Left forelimb (tissue), 1 donor: ENCODE data around the gene CORO7.
"Not testable (repeated sequence)": the region's sequence is repeated elsewhere in the genome, so short reads cannot be mapped to it uniquely, and the experiment has no call there.

Experiments
- DNase-seq: peaks from one replicate; pipeline ENCODE4 v3.0.0-alpha.2; 2018; ENCODE audit warnings: low spot score

The CORO7 gene

GRCh38 chr16:4336701-4337539, 79.5 kb downstream of the CORO7 start:
- no peak for DNase-seq

DNA sequence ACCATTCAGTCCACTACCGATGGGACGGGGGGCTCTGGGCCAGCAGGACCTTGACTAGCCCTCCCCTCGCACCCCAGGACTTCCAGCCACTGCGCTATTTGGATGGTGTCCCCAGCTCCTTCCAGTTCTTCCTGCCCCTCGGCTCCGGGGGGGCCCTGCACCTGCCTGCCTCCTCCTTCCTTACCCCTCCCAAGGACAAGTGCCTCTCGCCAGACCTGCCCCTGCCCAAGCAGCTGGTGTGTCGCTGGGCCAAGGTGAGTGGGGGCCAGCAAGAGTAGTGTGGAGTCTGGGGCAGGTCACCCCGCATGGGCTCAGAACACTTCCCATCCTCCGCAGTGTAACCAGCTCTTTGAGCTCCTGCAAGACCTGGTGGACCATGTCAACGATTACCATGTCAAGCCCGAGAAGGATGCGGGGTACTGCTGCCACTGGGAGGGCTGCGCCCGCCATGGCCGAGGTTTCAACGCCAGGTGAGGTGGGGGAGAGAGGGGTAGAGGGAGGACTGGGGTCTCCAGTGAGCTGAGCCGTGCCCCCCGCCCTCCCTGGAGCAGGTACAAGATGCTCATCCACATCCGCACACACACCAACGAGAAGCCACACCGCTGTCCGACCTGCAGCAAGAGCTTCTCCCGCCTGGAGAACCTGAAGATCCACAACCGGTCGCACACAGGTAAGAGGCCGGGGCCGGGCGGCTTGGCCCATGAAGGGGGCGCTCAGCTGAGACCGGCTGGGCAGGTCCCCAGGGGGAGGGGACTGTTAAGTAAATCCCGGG, 81.5 kb downstream of the CORO7 start:
- DNase-seq: no peak

DNA sequence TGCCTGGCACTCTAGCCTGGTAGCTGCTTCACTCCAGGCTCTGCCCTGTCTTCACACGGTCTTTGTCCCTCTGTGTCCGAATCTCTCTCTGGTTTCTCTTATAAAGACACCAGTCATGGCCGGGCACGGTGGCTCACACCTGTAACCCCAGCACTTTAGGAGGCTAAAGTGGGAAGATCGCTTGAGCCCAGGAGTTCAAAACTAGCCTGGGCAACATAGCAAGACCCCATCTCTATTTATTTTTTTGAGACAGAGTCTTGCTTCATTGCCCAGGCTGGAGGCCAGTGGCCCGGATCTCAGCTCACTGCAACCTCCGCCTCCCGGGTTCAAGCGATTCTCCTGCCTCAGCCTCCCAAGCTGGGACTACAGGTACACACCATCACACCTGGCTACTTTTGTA, 82.7 kb downstream of the CORO7 start:
- DNase-seq: not testable (repeated sequence)

- no peak for DNase-seq
Observed at GRCh38 chr16:4333308-4333638, 83.1 kb downstream of the CORO7 start.

GRCh38 chr16:4332623-4333307, 83.6 kb downstream of the CORO7 start:
- DNase-seq: no peak

GRCh38 chr16:4332083-4332482, 84.3 kb downstream of the CORO7 start:
- no peak for DNase-seq

DNA sequence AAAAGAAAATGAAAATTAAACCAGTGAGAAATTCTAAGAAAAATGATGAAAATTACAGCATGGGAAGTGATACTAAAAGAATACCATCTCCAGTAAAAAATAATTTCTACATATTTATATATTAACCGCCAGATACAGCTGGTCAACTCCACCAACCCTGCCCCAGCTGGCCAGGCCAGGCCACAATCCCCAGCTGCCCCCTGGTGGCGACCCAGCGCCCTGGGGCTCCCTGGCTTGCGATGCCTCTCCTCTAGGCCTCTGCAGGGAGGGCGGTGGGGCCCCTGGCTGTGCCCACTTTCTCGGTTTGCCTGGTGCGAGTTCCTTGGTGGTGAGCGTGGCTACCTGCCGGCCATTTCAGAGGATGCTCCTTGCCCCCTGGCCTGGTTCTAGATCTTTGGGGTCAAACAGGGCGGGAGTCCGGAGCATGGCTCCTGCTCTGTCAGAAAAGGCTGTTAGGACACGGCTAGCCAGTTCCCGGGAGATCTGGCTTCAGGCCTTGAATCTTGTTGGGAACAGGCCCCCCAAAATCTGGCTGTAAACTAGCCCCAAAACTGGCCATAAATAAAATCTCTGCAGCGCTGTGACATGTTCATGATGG, 86.0 kb downstream of the CORO7 start:
- no peak for DNase-seq

- DNase-seq: no peak
Observed at GRCh38 chr16:4328782-4329775, 87.3 kb downstream of the CORO7 start.

DNA sequence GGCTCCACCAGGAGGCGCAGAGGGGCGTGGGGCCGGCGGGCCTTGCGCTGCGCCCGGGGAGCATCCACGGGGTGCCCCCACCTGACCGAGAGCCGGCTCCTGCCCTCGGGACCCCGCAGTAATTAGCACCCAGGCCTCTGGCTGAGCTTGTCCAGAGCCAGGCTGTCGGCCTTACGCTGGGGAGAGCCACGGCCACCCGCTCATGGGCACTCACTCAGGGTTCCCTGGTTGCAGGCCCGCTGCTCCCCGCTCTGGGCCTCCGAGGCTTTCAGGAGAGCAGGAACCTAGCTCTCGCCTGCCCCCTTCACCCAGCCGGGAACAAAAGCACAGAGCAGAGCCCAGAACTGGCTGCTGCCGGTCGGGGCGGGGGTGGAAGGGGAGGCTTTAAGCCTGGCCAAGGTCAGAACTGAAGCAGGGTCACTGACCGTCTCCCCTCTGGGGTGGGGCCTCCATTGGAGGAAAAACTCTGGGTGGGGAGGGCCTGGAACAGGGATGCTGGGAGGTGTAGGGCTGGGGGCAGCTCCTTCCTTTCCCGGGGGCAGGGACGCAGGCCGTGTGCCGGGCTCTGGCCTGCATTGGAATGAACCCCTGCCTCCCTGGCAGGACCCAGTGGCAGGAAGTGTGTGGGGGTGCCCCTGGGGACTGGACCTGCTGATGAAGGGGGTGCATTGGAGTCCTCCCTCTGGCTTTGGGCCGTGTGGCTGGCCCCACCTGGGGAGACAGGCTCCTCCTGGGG, 88.2 kb downstream of the CORO7 start:
- peak; percentile 80 for DNase-seq

DNA sequence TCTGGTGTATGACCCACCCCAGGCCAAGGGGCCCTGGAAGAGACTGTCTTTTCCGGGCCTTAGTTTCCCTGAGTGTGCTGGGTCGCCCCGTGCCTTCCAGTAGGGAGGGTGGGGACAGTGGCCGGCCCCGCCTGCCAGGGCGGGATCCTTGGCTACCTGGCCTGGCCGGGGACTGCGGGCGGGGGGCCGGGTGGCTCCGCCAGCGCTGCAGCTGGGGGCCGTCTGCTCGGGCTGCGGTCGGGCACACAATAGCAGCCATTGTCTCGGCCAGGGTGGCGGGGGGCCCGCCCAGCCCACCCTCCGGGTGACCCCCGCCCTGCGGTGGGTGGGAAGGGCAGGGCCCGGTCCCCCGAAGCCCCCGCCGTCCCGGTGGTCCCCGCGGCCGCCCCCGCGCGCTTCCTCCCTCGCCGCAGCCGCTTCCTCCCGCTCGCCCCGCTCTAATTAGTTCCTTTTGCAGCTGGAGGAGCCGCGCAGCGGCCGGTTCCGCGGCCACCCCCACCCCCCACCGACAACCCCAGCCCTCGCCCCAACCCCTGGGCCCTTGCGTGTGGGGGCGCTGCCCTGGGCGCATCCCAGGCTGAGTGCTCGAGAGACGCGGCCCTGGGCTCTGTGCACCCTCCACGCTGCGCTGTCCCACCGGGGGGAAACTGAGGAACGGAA, 88.9 kb downstream of the CORO7 start:
- peak; percentile 68 for DNase-seq

DNA sequence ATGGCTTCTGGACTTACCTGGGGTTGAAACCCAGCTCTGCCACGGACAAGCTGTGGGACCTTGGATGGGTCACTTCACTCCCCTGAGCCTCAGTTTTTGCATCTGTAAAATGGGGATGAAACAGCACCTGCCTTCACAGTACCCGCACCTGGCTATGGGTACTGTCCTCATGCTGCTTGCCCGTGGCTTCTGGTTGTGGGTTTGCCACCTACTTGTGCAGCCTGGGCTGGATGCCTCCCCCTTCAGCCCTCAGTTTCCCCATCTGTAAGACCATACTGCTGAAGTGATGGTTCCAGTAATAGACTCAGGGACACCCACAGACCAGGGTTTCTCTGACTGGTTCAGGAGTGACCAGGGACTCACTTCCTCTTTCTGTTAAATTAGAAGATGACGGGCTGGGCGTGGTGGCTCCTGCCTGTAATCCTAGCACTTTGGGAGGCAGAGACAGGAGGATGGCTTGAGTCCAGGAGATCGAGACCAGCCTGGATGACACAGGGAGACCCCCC, 91.1 kb downstream of the CORO7 start:
- peak; percentile 64 for DNase-seq

DNA sequence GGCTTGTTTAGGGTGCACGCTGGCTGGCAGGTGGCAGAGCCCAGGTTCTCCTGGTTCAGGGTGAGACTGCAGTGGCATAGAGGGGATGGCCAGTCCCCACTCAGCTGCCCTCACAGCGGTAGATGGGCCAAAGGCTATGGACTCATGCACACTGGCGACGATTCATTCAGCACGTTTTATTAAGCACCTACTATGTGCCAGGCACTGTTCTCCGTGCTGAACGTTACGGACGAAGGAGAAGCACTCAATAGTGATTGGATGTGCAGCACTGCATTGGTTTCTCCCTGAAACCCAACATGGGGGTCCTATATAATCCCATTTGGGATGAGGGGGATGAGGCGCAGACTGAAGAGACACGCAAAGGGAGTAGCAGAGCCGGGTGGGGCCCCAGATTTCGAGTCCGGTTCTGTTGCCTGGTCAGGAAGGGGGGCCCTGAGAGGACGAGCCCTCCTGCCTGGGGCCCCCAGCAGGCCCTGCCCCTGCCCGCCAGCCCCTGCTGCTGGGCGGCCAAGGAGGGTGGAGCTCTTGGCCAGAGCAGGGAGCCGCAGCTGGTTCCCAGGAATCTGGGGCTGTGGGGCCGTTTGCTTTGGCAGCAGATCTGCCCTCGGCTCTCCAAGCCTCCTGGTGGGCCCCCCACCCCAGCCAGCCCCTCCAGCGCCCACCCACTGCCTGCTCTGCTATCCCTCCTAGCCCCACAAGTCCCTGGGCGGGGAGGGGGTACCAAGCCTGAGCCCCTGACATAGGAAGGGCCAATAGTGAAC, 91.7 kb downstream of the CORO7 start:
- DNase-seq: peak; percentile 75

DNA sequence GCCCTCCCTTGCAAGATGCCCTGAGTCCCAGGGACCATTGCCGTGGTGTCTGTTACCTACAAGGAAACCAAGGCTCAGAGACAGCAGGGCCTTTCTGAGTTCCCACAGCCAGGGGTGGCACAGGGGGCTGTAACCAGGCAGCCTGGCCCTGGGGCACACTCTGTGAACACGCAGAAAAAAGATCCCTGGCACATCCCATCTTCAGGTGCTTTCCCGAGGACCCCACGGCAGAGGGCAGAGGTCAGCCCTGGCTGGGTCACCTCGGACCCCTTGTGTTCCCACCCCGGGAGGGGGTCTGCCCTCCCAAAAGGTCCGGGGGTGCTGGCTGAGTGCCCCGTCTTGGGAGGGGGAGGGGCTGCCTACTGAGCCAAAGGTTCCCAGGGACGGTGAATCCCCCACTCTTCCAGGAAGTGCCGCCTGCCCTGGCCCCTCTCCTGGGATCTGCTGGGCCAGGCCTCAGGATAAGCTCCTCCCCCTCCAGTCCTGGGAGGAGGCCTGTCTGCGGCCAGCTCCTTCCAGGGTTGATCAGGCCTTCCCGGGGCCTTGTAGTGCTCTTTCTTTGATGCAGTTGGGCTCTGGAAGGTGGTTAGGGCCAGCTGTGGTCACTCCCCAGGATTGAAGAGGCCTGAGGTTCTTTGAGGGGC, 92.4 kb downstream of the CORO7 start:
- peak; percentile 70 for DNase-seq

- DNase-seq: peak; percentile 66
Observed at GRCh38 chr16:4323071-4323844, 93.1 kb downstream of the CORO7 start.

DNA sequence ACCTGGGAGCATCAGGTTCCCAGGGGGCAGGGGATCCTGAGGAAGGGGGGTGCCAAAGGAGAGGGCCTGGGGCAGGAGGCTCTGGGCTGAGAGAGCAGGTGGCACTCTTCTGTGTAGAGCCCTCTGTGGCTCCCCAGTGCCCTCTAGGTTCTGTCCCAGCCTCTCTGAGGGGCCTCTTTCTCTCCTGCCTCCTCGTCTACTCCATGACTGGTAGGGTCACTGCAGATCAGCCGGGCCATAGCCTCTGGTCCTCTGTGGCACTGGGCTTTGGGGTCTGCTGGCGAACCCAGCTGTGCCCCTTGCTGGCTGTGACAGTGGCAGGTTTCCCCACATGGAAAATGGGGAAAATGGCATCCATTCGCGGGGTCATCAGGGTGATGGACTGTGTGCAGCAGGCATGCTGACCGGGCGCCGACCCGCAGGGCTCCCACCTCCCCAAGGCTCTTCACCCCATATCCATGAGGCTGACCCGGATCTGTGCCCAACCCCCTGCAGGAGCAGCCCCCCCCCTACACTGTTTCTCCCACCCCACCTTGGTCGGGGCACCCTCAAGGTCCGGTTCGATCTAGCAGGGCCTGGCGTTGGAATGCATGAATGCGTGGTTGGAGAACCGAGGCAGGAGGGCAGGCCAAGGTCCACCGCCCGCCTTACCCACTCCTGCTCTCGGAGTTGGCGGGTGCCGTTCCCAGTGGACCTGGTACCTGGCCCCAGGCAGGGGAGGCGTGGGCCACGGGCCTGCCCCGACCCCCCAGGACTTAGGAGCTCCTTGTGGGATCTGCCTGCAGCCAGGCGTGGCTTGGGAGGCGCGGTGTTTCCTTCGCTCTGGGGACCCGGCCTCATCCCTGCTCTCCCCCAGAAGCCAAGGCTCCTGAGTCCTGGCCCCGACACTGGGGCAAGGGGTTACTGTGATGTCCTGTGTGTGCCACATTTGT, 94.0 kb downstream of the CORO7 start:
- peak; percentile 64 for DNase-seq

DNA sequence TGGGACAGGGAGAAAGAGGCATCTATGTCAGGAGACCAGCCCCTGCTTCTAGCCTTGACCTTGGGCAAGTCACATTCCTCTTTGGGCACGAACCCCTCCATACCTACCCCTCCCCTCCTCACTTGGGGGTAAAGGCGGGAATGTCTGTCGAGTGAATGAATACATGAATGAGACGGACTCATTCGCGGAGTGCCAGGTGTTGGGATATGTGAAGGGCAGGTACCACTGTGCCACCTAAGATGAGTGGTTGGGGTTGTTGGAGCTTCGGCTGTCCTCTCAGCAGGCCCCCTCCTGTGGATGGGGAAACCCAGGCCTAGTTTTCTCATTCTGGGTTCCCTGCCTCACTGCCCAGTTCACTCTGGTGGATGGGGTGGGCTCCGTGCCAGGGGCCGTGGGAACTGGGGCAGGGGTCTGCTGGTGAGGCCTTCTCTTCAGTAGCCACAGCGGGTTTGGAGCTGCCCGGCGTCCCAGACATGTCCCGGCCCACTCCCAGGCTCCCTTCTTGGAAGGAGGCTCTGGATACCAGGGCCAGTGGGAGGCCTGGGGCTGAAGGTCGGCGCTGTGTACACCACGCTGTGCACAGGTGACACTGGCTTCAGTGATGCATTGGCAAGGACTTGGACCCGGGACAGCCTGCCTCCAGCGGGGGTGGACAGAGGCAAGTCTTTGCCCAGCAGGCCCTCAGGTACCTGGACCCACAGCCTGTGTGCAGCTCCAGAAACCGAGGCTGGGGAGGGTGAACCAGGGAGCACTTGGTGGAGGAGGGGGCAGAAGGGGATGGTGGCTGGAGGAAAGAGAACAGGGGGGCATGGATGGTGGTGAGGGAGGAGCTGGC, 94.9 kb downstream of the CORO7 start:
- DNase-seq: no peak
